Neural cell (in vitro differentiated cells): ENCODE results near the gene TMOD2. TPM values are rescaled to one million over a fixed set of nuclear protein-coding genes. Genes with fewer than 3 reads are reported as not detected.

Experiments used
- H2AFZ ChIP-seq: fragments of 200-600, 300-800 bp; sonication (generic), shearing (Covaris generic); 2 replicates; pipeline ENCODE4 v1.6.0; 2014; ENCODE audit warnings: low read depth, mild to moderate bottlenecking, antibody characterized with exemption, low read length, moderate library complexity
- H3F3A ChIP-seq: fragments of 200-600 bp; shearing (Covaris generic); 2 replicates; pipeline ENCODE4 v1.6.1; 2016; ENCODE audit warnings: mild to moderate bottlenecking, moderate library complexity, mixed read lengths, antibody characterized with exemption, low read length; ENCODE audit not compliant: insufficient read depth, poor library complexity, severe bottlenecking
- H3K27ac ChIP-seq: fragments of 200-600, 300-800 bp; sonication (generic), shearing (Covaris generic); 2 replicates; pipeline ENCODE4 v1.5.1; 2014; ENCODE audit warnings: mild to moderate bottlenecking, low read length, moderate library complexity
- H3K27me3 ChIP-seq: fragments of 300-800, 200-600 bp; sonication (generic), shearing (Covaris generic); 2 replicates; pipeline ENCODE4 v1.6.0; 2014; ENCODE audit warnings: mild to moderate bottlenecking, low read depth, low read length, moderate library complexity; ENCODE audit not compliant: insufficient read depth
- H3K36me3 ChIP-seq: fragments of 300-800, 200-600 bp; sonication (generic), shearing (Covaris generic); 2 replicates; pipeline ENCODE4 v1.5.1; 2014; ENCODE audit warnings: mild to moderate bottlenecking, antibody characterized with exemption, low read length, moderate library complexity; ENCODE audit not compliant: insufficient read depth
- H3K4me2 ChIP-seq: fragments of 300-800, 200-600 bp; sonication (generic), shearing (Covaris generic); 2 replicates; pipeline ENCODE4 v1.6.0; 2014; ENCODE audit warnings: mild to moderate bottlenecking, low read length
- H3K4me3 ChIP-seq: fragments of 300-800, 200-600 bp; sonication (generic), shearing (Covaris generic); 2 replicates; pipeline ENCODE4 v1.5.1; 2014; ENCODE audit warnings: mild to moderate bottlenecking, low read length, moderate library complexity
- H3K79me2 ChIP-seq: fragments of 200-600 bp; shearing (Covaris generic); replicated peaks from 2 replicates; pipeline ENCODE4 v1.6.0; 2014; ENCODE audit warnings: mild to moderate bottlenecking, low read length, moderate library complexity; ENCODE audit not compliant: insufficient read depth
- H3K9ac ChIP-seq: fragments of 300-800, 200-600 bp; sonication (generic), shearing (Covaris generic); 2 replicates; pipeline ENCODE4 v1.6.1; 2016; ENCODE audit warnings: mild to moderate bottlenecking, low read length, mixed read lengths
- H3K9me2 ChIP-seq: fragments of 200-600 bp; shearing (Covaris generic); 2 replicates; pipeline ENCODE4 v1.6.1; 2016; ENCODE audit warnings: mild to moderate bottlenecking, low read length, mixed read lengths; ENCODE audit not compliant: insufficient read depth
- H3K9me3 ChIP-seq: fragments of 200-600, 300-800 bp; sonication (generic), shearing (Covaris generic); 2 replicates; pipeline ENCODE4 v1.6.1; 2016; ENCODE audit warnings: mild to moderate bottlenecking, mixed run types, low read length, moderate library complexity, mixed read lengths
- H4K20me1 ChIP-seq: fragments of 200-600 bp; shearing (Covaris generic); 2 replicates; pipeline ENCODE4 v1.6.1; 2016; ENCODE audit warnings: mild to moderate bottlenecking, mixed run types; ENCODE audit not compliant: insufficient read depth
- EP300 ChIP-seq: fragments of 450-650 bp; conservative IDR thresholded peaks from 2 replicates; pipeline ENCODE4 v1.6.1; 2014; ENCODE audit warnings: antibody characterized with exemption, mild to moderate bottlenecking, moderate library complexity; ENCODE audit not compliant: poor library complexity, severe bottlenecking
- EZH2 ChIP-seq: fragments of 200-600, 300-800 bp; shearing (Covaris generic), sonication (generic); IDR thresholded peaks from 2 replicates; pipeline ENCODE4 v1.6.1; 2014; ENCODE audit warnings: antibody characterized with exemption, low read length, borderline replicate concordance, mild to moderate bottlenecking; ENCODE audit not compliant: insufficient read depth, poor library complexity, severe bottlenecking
- MXI1 ChIP-seq: fragments of 450-650 bp; conservative IDR thresholded peaks from 2 replicates; pipeline ENCODE4 v1.6.1; 2014; ENCODE audit warnings: antibody characterized with exemption, mild to moderate bottlenecking; ENCODE audit not compliant: poor library complexity, severe bottlenecking
- POLR2AphosphoS5 ChIP-seq: IDR thresholded peaks from 2 replicates; pipeline ENCODE4 v1.6.1; 2012
- RAD21 ChIP-seq: fragments of 450-650 bp; conservative IDR thresholded peaks from 2 replicates; pipeline ENCODE4 v1.6.1; 2014; ENCODE audit warnings: antibody characterized with exemption, mild to moderate bottlenecking, moderate library complexity
- SMC3 ChIP-seq: fragments of 450-650 bp; conservative IDR thresholded peaks from 2 replicates; pipeline ENCODE4 v1.6.1; 2014; ENCODE audit warnings: antibody characterized with exemption, mild to moderate bottlenecking, moderate library complexity; ENCODE audit not compliant: poor library complexity
- TAF1 ChIP-seq: IDR thresholded peaks from 2 replicates; pipeline ENCODE4 v1.6.1; 2012; ENCODE audit warnings: low read depth
- polyA plus RNA-seq: library from polyadenylated mRNA; depleted of rRNA; stranded (reverse); fragments of >200 nt; gene quantifications from 2 replicates; pipeline ENCODE4 v1.2.3, GENCODE V29; 2014
- TF ChIP-seq, protein P1 (sequence below): IDR thresholded peaks from 2 replicates; pipeline ENCODE4 v1.6.1; 2012; ENCODE audit warnings: borderline replicate concordance
- TF ChIP-seq, protein P2 (sequence below): fragments of 450-650 bp; IDR thresholded peaks from 2 replicates; pipeline ENCODE4 v1.5.1; 2014; ENCODE audit warnings: antibody characterized with exemption, mild to moderate bottlenecking, moderate library complexity; ENCODE audit not compliant: poor library complexity, severe bottlenecking

TMOD2 gene
- polyA plus RNA-seq, 1 donor from 2014 or later = 79.9 TPM

DNA sequence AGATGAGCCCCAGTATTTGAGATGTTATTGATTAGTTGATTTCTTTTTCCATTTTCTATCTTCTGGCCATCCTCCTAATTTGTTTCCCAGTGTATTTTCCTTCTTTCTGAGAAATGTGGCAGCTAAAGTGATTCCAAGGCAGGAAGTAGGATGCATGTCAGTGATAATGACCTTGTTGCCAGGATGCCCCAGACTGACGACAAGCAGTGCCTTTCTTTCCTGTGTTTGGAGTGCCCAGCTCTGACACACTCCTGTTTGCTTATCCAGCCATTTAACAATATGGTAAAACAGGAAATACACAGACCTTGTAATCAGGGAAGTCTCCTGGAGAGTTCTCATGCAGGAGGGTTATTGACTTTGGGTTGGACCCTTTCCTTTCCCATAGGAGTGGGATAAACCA, 20.4 kb downstream of the TMOD2 start:
- Histone ChIP-seq H4K20me1 (no peaks in the 10 kb centered on the region), H3K9me2 (no peaks in the 10 kb centered on the region), H3K4me2 (no peak overlapping the region), H3F3A (no peaks in the 10 kb centered on the region), H3K27me3 (no peaks in the 10 kb centered on the region), H3K9me3 (no peaks in the 10 kb centered on the region), H3K79me2 (no peaks in the 10 kb centered on the region), H3K27ac (no peak overlapping the region), H3K36me3 (peaks cover 4% of the 10 kb centered on the region), H2AFZ (no peak overlapping the region), H3K9ac (no peak overlapping the region), H3K4me3 (no peak overlapping the region)
- TF ChIP-seq, protein P1, sequence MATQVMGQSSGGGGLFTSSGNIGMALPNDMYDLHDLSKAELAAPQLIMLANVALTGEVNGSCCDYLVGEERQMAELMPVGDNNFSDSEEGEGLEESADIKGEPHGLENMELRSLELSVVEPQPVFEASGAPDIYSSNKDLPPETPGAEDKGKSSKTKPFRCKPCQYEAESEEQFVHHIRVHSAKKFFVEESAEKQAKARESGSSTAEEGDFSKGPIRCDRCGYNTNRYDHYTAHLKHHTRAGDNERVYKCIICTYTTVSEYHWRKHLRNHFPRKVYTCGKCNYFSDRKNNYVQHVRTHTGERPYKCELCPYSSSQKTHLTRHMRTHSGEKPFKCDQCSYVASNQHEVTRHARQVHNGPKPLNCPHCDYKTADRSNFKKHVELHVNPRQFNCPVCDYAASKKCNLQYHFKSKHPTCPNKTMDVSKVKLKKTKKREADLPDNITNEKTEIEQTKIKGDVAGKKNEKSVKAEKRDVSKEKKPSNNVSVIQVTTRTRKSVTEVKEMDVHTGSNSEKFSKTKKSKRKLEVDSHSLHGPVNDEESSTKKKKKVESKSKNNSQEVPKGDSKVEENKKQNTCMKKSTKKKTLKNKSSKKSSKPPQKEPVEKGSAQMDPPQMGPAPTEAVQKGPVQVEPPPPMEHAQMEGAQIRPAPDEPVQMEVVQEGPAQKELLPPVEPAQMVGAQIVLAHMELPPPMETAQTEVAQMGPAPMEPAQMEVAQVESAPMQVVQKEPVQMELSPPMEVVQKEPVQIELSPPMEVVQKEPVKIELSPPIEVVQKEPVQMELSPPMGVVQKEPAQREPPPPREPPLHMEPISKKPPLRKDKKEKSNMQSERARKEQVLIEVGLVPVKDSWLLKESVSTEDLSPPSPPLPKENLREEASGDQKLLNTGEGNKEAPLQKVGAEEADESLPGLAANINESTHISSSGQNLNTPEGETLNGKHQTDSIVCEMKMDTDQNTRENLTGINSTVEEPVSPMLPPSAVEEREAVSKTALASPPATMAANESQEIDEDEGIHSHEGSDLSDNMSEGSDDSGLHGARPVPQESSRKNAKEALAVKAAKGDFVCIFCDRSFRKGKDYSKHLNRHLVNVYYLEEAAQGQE = peak; percentile 68
- no peak for TF ChIP-seq RAD21

DNA sequence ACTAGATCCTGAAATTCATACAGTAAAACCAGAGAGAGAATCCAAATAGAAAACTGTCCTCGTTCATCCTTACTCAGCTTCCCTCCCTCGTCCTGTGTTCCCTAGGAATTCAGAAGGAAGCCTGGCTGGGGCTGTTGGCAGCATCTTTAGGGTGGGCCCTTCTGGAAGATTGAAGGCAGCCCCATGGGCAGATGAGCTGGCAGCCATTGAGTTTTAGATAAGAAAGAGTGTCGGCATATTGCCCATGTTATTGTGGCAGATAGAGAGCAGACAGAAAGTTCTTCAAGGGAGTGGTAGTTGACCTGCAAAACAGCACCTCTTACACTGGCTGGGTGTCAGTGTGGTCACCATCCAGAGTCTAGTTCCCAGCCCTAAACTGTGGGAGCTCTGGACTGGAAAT, 23.5 kb downstream of the TMOD2 start:
- Histone ChIP-seq H3K4me3 (no peak overlapping the region), H3K9me3 (no peaks in the 10 kb centered on the region), H3K36me3 (no peaks in the 10 kb centered on the region), H4K20me1 (no peaks in the 10 kb centered on the region), H3K9ac (no peak overlapping the region), H3K79me2 (no peaks in the 10 kb centered on the region), H3K27me3 (no peaks in the 10 kb centered on the region), H3F3A (no peaks in the 10 kb centered on the region), H3K27ac (no peak overlapping the region), H3K4me2 (no peak overlapping the region), H3K9me2 (no peaks in the 10 kb centered on the region), H2AFZ (no peak overlapping the region)
- TF ChIP-seq TAF1 (no peak), POLR2AphosphoS5 (no peak), EP300 (no peak), MXI1 (no peak), EZH2 (no peak), SMC3 (no peak), RAD21 (no peak)
- TF ChIP-seq, protein P2, sequence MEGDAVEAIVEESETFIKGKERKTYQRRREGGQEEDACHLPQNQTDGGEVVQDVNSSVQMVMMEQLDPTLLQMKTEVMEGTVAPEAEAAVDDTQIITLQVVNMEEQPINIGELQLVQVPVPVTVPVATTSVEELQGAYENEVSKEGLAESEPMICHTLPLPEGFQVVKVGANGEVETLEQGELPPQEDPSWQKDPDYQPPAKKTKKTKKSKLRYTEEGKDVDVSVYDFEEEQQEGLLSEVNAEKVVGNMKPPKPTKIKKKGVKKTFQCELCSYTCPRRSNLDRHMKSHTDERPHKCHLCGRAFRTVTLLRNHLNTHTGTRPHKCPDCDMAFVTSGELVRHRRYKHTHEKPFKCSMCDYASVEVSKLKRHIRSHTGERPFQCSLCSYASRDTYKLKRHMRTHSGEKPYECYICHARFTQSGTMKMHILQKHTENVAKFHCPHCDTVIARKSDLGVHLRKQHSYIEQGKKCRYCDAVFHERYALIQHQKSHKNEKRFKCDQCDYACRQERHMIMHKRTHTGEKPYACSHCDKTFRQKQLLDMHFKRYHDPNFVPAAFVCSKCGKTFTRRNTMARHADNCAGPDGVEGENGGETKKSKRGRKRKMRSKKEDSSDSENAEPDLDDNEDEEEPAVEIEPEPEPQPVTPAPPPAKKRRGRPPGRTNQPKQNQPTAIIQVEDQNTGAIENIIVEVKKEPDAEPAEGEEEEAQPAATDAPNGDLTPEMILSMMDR = no peak
- TF ChIP-seq, protein P1 = no peak
